Thoracic aorta (tissue), 2 donors: Measurements from ENCODE around the gene CARMIL1. TPM values are rescaled to one million over a fixed set of nuclear protein-coding genes. Genes with fewer than 3 reads are reported as not detected.

Experiments
- ATAC-seq: fragments of 150-250 bp; one replicate; pipeline ENCODE4 v1.8.0; 2017; ENCODE audit warnings: low read depth; ENCODE audit not compliant: insufficient number of reproducible peaks, low FRiP score
- DNase-seq: peaks from one replicate; pipeline ENCODE4 v3.0.0-alpha.2; 2020; ENCODE audit warnings: low spot score
- H3K27ac ChIP-seq, 2 donors: fragments of 200-600 bp; sonication (generic); 1 replicate in 1 of 2; 2 replicates in 1 of 2; pipeline ENCODE4 v1.5.1; 2016; ENCODE audit warnings: mild to moderate bottlenecking in 2 of 2, moderate library complexity in 2 of 2
- H3K27me3 ChIP-seq: fragments of 200-600 bp; sonication (generic); replicated peaks from 2 replicates; pipeline ENCODE4 v1.6.0; 2016; ENCODE audit warnings: mild to moderate bottlenecking; ENCODE audit not compliant: insufficient read depth
- H3K36me3 ChIP-seq: fragments of 200-600 bp; sonication (generic); one replicate; pipeline ENCODE4 v1.5.1; 2016
- H3K4me1 ChIP-seq, 2 donors: fragments of 200-600 bp; sonication (generic); 1 replicate in 1 of 2; 2 replicates in 1 of 2; pipeline versions ENCODE4 v1.5.1 to v1.6.0; 2016; ENCODE audit warnings: low read depth in 2 of 2, mild to moderate bottlenecking in 1 of 2; ENCODE audit not compliant: control insufficient read depth in 1 of 2
- H3K4me3 ChIP-seq: fragments of 200-600 bp; sonication (generic); 2 replicates; pipeline ENCODE4 v1.5.1; 2016; ENCODE audit warnings: mild to moderate bottlenecking
- H3K9me3 ChIP-seq: fragments of 200-600 bp; sonication (generic); 2 replicates; pipeline ENCODE4 v1.5.1; 2016
- CTCF ChIP-seq: fragments of 200-600 bp; sonication (generic); IDR thresholded peaks from one replicate; pipeline ENCODE4 v1.5.1; 2019; ENCODE audit warnings: antibody characterized with exemption
- total RNA-seq, 2 donors: library from RNA; depleted of rRNA; stranded (reverse); fragments of >200 nt; gene quantifications; one replicate each; pipeline versions ENCODE4 v1.1.0 to v1.2.3, GENCODE V29; 2016

Gene CARMIL1
- total RNA-seq, 2 donors from 2014 or later = 60.4 to 63.0 TPM

GRCh38 chr6:25418454-25419052, 139.4 kb downstream of the CARMIL1 start:
- no peaks in the 10 kb centered on the region for H3K9me3 ChIP-seq
- H3K27ac ChIP-seq = peak overlapping the region; percentile 2 to 28
- peaks cover 50 to 69% of the 10 kb centered on the region in 2 donors for H3K4me1 ChIP-seq
- H3K36me3 ChIP-seq = no peaks in the 10 kb centered on the region
- no peak overlapping the region for H3K4me3 ChIP-seq
- ATAC-seq (no peak), DNase-seq (no peak)
- TF ChIP-seq CTCF = no peak
- H3K27me3 ChIP-seq = no peaks in the 10 kb centered on the region

- ATAC-seq = no peak
- no peak for DNase-seq
- peaks cover 37 to 55% of the 10 kb centered on the region in 2 donors for H3K4me1 ChIP-seq
- no peaks in the 10 kb centered on the region for H3K36me3 ChIP-seq
- H3K27me3 ChIP-seq = no peaks in the 10 kb centered on the region
- H3K4me3 ChIP-seq = no peak overlapping the region
- TF ChIP-seq CTCF = no peak
- no peaks in the 10 kb centered on the region for H3K9me3 ChIP-seq
- peak overlapping the region in 1 of 2 donors; percentile 28 for H3K27ac ChIP-seq
Measured at GRCh38 chr6:25419879-25420278, 140.7 kb downstream of the CARMIL1 start.

GRCh38 chr6:25423358-25423757, 144.2 kb downstream of the CARMIL1 start:
- TF ChIP-seq CTCF = no peak
- no peaks in the 10 kb centered on the region for H3K27me3 ChIP-seq
- DNase-seq = no peak
- no peak for ATAC-seq
- peaks cover 11 to 28% of the 10 kb centered on the region in 2 donors for H3K4me1 ChIP-seq
- no peaks in the 10 kb centered on the region for H3K9me3 ChIP-seq
- H3K4me3 ChIP-seq = no peak overlapping the region
- H3K36me3 ChIP-seq = no peaks in the 10 kb centered on the region
- no peak overlapping the region for H3K27ac ChIP-seq

- TF ChIP-seq CTCF = no peak
- ATAC-seq (no peak), DNase-seq (no peak)
- H3K36me3 ChIP-seq = no peaks in the 10 kb centered on the region
- no peak overlapping the region for H3K27ac ChIP-seq
- peaks cover 7 to 27% of the 10 kb centered on the region in 2 donors for H3K4me1 ChIP-seq
- H3K4me3 ChIP-seq = no peak overlapping the region
- no peaks in the 10 kb centered on the region for H3K27me3 ChIP-seq
- no peaks in the 10 kb centered on the region for H3K9me3 ChIP-seq
Measured at GRCh38 chr6:25424303-25424702, 145.1 kb downstream of the CARMIL1 start.

GRCh38 chr6:25427549-25427948, 148.4 kb downstream of the CARMIL1 start:
- TF ChIP-seq CTCF = no peak
- no peak overlapping the region for H3K27ac ChIP-seq
- no peaks in the 10 kb centered on the region for H3K36me3 ChIP-seq
- H3K27me3 ChIP-seq = no peaks in the 10 kb centered on the region
- ATAC-seq (no peak), DNase-seq (no peak)
- peaks cover 6 to 18% of the 10 kb centered on the region in 2 donors for H3K4me1 ChIP-seq
- no peaks in the 10 kb centered on the region for H3K9me3 ChIP-seq
- H3K4me3 ChIP-seq = no peak overlapping the region
